ENCODE measurements around the gene FARP1. TPM values are rescaled to one million over a fixed set of nuclear protein-coding genes. Genes with fewer than 3 reads are reported as not detected.

FARP1 gene
- total RNA-seq, 2 donors from 2014 or later = 23.7 to 26.3 TPM

- DNase-seq = no peak
- no peak for ATAC-seq
- intact Hi-C loops (cut with DNase I) = loop anchor here (5.0 to 10.0 kb wide), 2 partner anchors 104 to 106 kb away; partner anchors contain the start of gene STK24 (in 2 of the 2)
Observed at GRCh38 chr13:98470920-98471319, 328.0 kb downstream of the FARP1 start.

GRCh38 chr13:98471934-98472333 lies 329.0 kb downstream of the FARP1 start:
- DNase-seq (peak; percentile 66), ATAC-seq (peak; percentile 74 to 77)
- intact Hi-C loops (cut with DNase I) = loop anchor here (5.0 to 10.0 kb wide), 2 partner anchors 103 to 105 kb away; partner anchors contain the start of gene STK24 (in 2 of the 2)

DNA sequence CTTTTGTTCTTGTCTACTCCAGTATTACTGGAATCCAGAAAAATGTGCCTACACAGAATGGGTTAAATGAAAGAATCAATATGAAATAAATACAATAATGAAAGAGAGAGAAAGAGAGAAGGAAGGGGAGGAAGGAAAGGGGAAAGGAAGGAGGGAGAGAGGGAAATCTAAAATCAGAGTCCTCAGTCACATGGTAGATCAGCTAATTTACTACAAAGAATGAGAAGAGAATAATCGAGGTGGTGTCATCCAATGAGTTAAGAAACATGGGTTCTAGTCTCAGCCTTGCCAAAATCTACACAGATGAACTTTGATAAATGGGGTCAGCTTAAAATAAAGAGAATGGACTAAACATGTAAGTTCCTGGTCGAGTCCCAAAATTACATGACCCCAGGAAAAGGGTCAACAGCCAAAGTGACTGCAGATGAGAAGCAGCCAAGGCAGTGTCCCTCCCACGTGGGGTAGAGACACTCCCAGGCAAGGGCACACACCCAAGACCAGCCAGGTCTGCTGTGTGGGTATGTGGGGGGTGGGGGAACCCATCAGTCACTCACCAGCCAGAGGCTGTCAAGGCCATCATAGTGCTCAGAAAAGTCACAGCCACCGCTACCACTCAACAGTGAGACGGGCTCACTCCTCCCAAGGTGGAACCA lies 330.4 kb downstream of the FARP1 start:
- peak; percentile 48 to 56 for ATAC-seq
- intact Hi-C loops (cut with DNase I) = loop anchor here (5.0 to 10.0 kb wide), 2 partner anchors 102 to 104 kb away; partner anchors contain the start of gene STK24 (in 2 of the 2)
- DNase-seq = no peak

GRCh38 chr13:98473788-98474144 lies 330.9 kb downstream of the FARP1 start:
- DNase-seq (no peak), ATAC-seq (no peak)
- intact Hi-C loops (cut with DNase I) = loop anchor here (5.0 to 10.0 kb wide), 2 partner anchors 101 to 104 kb away; partner anchors contain the start of gene STK24 (in 2 of the 2)

GRCh38 chr13:98474292-98474691 lies 331.4 kb downstream of the FARP1 start:
- no peak for ATAC-seq
- no peak for DNase-seq
- intact Hi-C loops (cut with DNase I) = loop anchor here (5.0 to 10.0 kb wide), 2 partner anchors 101 to 103 kb away; partner anchors contain the start of gene STK24 (in 2 of the 2)

DNA sequence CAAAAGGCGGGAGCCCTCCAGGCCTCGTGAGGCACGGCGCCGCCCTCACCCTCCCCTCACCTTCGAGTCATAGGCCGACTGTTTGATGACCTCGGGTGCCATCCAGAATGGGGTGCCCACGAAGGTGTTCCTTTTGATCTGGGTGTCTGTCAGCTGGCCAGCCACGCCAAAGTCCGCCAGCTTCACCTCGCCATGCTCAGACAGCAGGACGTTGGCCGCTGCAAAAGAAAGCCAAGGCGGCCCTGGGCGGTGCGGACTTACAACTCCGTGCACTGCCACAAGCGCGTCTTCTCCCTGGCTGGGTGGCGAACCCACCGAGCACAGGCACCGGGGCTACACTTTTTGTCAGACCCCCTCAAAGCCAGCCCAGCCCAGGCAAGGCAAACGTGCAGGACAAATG lies 331.9 kb downstream of the FARP1 start:
- no peak for ATAC-seq
- no peak for DNase-seq
- intact Hi-C loops (cut with DNase I) = loop anchor here (5.0 to 10.0 kb wide), 2 partner anchors 100 to 103 kb away; partner anchors contain the start of gene STK24 (in 2 of the 2)

GRCh38 chr13:98475522-98475921 lies 332.6 kb downstream of the FARP1 start:
- intact Hi-C loops (cut with DNase I) = loop anchor here in 1 of 2 donors (10.0 kb wide), 1 partner anchor 99 kb away; the partner anchor contains the start of gene STK24
- DNase-seq (no peak), ATAC-seq (peak in 1 of 2 donors; percentile 10)

DNA sequence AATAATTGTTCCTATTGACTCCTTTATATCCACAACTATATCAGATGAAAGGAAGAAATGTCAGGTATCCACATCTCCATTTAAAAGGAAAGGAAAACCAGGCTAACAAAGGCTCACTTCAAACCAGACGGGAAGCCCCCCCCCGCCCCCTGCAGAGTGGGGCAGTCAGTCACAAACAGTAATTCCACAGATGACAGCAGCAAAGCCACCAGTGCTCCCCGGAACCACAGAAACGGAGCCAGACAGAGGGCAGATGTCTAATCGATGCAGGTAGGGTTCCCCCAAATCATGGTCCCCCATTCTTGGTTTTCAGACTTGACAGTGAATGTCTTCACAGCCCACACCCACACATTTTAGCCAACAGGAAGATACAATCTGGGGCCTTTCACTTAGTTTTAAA lies 333.2 kb downstream of the FARP1 start:
- no peak for ATAC-seq
- intact Hi-C loops (cut with DNase I) = loop anchor here in 1 of 2 donors (10.0 kb wide), 1 partner anchor 99 kb away; the partner anchor contains the start of gene STK24
- no peak for DNase-seq

GRCh38 chr13:98476538-98476966 lies 333.7 kb downstream of the FARP1 start:
- peak; percentile 73 for DNase-seq
- intact Hi-C loops (cut with DNase I) = loop anchor here in 1 of 2 donors (10.0 kb wide), 1 partner anchor 98 kb away; the partner anchor contains the start of gene STK24
- ATAC-seq = peak; percentile 65 to 73

DNA sequence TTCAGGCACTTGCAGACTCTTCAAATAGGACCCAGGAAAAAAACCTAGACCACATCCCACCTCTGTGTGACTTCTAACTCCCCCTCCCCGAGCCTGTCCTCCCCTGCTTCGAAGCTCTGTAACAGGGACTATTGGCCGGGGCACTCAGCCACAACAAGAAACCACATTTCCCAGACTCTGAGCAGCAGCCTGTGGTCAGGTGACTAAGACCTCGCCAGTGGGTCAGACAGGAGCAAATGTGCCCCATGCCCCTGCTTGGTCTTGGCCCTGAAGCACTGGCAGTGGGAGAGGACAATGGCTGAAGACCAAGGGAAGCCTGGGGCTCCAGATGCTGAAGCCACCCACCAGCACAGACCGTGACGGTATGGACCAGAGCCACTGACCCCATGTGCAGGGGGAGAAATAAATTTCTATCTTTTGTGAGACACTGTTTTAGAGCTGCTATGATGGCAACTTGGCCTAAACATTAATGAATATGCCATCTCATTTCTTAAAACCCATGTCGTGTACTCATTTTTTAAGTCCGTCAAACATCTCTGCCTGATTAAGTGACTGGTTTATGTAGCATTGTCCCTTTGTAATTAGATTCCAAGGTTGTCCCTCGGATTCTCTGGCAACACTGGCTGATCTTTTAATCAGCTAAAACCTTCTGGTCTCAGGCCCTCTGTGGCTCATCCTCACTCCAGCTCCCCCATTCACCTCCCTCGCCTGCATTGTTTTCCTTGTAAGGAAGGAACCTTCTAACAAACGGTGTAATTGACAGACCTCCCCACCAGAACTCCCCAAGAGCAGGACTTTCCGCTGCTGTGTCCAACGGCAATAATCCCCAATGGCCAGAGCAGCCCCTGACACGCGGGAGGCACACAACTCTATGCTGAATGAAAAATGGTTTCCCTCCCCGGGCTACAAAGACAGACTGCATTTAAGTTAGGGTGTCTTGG lies 335.6 kb downstream of the FARP1 start:
- intact Hi-C loops (cut with DNase I) = loop anchor here in 1 of 2 donors (10.0 kb wide), 1 partner anchor 96 kb away; the partner anchor contains the start of gene STK24
- no peak for DNase-seq
- no peak for ATAC-seq

- ATAC-seq (no peak), DNase-seq (no peak)
- intact Hi-C loops (cut with DNase I) = loop anchor here in 1 of 2 donors (10.0 kb wide), 1 partner anchor 95 kb away; the partner anchor contains the start of gene STK24
Observed at GRCh38 chr13:98479496-98480003, 336.7 kb downstream of the FARP1 start.

- DNase-seq (no peak), ATAC-seq (peak in 1 of 2 donors; percentile 8)
- intact Hi-C loops (cut with DNase I) = no loop called here
Observed at GRCh38 chr13:98480915-98481877, 338.3 kb downstream of the FARP1 start.

- peak; percentile 73 for DNase-seq
- intact Hi-C loops (cut with DNase I) = no loop called here
- ATAC-seq = peak; percentile 60 to 83
Observed at GRCh38 chr13:98482476-98483444, 339.9 kb downstream of the FARP1 start.

DNA sequence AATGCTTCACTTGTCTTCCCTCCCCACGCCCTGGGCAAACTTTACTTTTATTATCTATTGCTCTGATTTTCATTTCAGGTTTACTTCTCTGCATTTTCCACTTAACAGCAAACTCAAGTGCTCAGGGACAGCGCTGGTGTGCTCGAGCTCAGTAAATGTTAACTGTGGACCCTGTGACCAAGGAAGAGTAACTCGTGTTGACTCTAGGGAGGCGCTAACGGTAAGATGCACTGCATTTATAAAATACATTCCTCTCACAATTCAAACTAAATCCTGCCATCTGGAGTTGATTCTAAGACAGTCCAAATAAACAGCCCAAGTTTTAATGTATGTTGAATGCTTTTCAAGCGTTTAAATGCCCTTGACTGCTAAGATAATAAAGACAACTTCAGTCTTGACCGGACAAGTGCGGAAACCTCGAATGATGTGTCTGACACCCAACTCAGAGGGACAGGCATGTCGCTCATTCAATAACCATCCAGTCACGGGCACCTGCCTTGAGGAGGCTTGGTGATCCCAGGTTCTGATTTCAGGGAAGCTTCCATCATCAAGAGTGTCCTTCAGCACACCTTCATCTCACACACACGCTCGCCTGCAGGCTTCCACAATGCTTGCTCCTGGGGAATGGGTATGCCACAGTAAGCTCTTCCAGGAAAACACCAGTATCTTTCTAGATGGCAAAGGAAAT lies 340.9 kb downstream of the FARP1 start:
- ATAC-seq (no peak), DNase-seq (no peak)
- intact Hi-C loops (cut with DNase I) = no loop called here

- intact Hi-C loops (cut with DNase I) = no loop called here
- ATAC-seq (peak; percentile 68 to 76), DNase-seq (peak; percentile 75)
Observed at GRCh38 chr13:98484289-98485219, 341.7 kb downstream of the FARP1 start.
